GM18951 (cell line): Measurements from ENCODE around the gene FBXW8.

ENCODE experiments used
- POLR2A ChIP-seq: IDR thresholded peaks from 4 replicates; pipeline ENCODE4 v1.6.1; 2011; ENCODE audit warnings: mild to moderate bottlenecking; ENCODE audit not compliant: insufficient read length, insufficient read depth; ENCODE audit errors: extremely low read depth
- in situ Hi-C: fragments of 300-500 bp; cut with MboI; formaldehyde crosslinking; loops from one replicate; pipeline ENCODE4 v1.12.0; 2022; ENCODE audit warnings: low sequenced_read_pairs, mixed read lengths, inconsistent platforms; ENCODE audit not compliant: unreplicated experiment

The FBXW8 gene

DNA sequence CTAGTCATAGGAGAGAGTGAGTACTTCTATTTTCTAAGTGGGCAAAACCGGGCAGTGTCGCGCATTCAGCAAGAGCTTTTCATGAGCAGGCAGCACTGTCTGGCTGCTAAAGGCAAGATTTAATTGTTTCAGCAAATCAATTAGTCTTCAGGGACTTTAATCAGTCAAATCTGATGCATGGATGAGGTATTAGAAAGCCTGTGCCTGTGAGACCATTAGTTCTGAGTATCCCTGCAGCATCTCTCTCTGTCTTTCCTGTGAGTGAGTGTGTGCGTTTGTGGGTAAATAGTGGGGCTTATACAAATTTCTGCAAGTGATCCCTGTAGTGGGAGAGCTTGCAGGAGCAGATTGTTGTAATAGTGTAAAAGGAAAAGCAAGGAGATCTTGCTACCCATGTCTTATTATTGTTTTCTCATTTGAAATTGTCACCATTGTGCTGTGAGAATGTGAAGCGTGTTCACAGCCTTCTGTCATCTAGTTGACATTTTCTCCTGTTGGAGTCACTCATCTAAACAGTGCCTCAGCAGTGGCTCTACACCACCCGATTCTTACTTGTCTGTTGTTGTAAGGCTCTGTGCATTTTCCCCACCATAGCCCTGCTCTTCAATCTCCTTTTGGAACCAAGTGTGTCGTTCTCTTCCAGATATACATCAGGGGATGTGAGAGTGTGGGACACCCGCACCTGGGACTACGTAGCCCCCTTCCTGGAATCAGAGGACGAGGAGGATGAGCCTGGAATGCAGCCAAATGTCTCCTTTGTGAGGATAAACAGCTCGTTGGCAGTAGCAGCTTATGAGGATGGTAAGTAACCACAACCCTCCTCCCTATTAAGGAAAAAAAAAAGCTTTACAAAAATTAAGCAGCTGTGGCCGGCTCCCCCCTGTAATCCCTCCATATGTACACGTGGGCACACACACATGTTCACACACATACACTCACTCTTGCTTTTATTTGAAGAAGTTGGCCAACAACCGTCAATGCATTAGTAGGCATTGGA, 53.6 kb downstream of the FBXW8 start:
- in situ Hi-C loops, result no loop called here
- TF ChIP-seq POLR2A, result no peak

DNA sequence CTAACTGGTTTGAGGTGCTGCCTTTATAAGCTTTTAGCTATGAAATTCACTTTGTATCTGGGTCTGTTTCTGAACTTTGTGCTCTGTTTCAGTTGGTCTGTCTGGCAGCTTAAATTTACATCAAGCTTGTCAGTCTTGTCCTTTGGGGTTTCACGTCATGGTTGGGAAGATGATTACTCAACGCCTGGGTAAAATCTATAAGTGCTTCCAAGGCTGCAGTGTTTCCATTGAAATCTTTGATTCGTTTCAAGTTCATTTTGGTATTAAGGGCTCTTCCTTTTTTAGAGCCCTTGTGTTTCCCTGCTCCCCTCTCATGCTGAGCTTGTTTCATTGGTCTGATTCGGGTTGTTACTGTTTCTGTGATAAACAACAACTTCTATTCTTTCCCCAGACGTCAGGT, 58.2 kb downstream of the FBXW8 start:
- in situ Hi-C loops, result no loop called here
- TF ChIP-seq POLR2A, result no peak

DNA sequence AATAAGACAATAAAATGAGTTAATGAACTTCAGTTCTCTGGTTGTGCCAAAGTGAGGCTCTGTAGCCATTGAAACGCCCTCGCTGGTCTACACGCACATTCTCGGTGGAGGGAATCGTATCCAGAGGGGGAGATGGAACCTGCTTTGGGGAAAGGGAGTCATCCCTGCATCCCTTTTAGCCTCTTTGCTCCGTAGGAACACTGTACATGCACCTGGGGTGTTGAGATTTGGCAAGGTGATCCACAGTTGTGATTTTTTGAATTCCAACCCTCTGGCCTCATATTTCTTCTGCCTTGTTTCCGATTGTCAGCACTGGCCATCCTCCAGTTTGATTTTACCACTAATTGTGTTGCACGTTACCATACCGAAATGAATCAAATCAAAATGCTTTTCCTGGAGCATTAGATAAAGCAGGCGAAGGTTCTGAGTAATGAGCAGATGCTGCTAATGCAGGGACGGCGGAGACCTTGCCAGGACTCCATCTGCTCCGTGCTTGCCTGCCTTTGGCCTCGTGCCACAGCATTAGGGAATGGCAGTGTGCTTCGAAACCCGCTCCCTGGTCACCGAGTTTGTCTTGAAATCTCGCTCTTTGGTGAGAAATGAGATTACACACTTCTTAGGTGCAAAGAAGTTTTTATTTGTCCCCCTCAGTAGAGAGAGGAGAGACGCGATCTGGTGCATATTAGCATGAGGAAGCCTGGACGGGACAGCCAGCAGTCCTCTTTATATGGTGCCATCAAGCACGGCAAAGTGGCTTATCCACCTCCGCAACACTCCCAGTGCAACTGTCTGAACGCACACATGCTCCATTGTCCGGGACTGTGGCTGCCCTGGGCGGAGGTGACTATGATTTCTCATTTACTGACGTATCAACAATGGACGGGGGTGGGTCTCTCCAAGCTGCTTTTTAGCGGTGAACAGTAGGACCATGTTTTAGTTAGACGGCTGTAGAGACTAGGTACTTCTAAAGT, 59.1 kb downstream of the FBXW8 start:
- TF ChIP-seq POLR2A, result no peak
- in situ Hi-C loops, result no loop called here

DNA sequence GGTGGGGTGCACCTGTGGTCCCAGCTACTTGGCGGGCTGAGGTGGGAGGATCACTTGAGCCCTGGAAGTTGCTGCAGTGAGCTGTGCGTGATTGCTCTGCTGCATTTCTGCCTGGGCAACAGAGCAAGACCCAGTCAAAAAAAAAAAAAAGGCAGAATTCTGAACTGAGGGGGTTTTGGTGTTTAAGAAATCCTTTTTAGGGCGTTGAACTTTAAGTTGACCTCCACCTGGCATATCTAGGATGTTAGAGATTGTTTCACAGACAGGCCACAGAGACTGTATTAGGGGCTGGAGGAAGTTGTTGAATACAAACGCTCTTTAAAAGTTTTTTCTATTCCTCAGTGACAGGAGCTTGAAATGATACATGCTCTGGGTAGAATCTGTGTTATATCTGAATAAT, 60.5 kb downstream of the FBXW8 start:
- no peak for TF ChIP-seq POLR2A
- in situ Hi-C loops, result no loop called here

DNA sequence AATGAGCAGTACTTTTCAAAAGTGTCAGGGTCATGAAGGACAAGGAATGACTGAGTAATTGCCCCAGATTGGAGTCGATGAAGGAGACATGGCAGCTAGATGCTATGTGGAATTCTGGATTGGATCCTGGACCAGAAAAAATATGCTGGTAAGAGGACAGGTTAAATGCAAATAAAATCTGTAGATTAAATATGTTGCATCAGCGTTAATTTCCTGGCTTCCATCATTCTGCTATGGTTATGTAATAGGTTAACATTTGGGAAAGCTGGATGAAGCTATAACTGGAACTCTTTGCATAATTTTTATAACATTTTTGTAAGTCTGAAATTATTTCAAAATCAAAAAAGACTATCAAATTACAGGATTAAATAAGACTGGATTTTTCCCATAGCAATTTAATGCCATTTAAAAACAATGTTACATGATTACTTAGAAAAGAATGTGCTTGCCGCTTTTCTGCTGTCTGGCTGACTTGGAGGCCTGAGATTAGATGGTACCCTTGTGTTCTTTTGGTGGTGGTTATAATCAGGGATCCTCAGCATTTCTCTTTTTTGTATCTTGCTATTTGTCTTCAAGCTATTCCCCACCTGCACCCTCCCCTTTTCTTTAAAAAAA, 65.1 kb downstream of the FBXW8 start:
- TF ChIP-seq POLR2A, result no peak
- in situ Hi-C loops, result no loop called here

DNA sequence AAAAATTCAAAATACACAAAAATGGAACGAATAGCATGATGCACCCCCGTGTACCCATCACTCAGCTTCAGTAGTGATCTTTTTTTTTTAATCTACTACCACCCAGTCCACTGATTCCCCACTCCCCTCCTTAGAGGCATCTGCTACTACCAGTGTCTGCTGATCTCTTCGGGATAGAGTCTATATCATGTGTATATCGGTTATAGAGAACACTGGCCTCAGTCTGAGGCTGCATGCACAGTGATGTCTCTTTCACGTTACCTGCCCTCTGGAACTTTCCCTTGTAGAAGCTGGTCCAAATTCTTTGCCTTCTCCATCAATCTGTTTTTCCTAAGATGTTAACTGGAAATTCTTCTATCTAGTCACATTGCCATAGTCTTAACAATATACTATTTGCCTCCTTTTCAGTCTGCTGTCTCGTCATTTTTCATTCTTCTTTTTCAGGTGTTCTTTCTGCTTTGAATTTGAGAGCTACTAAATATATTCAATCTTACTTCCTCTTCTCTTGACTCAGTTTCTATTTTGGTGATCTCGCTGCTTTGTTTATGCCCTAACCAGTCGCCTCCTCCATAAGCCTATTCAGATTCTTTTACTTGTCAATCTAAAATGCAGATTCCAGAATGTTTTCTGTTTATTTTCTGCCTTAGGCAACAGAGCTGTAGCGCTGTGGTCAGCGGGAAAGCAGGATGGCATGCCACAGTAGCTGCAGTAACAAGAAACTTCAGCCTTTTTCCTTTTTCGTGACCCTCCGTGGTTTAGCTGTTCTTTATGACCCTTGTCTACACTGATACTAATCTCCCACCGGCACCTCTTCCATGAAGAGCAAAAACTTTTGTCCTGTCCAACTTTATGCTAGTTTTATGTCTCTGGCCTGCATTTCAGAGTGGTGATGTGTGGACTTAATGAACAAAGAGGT, 67.0 kb downstream of the FBXW8 start:
- no peak for TF ChIP-seq POLR2A
- in situ Hi-C loops, result no loop called here

DNA sequence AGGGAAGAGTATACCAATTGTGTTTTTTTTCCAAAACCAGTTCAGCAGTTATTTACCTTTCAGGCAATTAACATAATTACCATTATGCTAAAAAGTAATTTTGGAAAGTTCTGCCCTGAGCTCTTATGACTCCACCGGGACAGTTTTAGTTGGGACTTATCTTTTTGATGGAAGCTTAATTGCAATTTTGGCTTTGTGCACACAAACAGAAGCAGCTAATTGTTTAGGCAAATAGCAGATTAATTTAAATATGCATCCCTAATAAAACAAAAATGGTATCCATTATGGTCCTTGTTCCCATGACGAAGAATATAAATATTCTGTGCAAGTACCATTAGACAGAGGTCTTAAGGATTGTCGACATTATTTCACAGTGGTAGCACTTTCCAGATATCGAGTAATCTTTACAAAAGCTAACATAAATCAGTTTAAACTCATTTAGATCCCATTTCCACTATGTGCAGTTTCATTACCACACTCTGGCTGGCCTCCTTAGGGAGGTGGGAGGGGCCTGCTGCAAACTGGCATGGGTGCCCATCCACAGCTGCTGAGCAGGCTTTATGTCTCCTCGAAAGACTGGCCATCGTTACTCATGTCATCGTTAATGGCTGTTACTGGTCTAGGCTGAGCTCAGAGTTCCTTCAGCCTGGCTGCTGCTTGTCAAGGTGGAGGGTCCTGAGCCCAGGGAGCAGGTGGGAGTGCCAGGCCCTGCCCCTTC, 68.2 kb downstream of the FBXW8 start:
- in situ Hi-C loops, result no loop called here

DNA sequence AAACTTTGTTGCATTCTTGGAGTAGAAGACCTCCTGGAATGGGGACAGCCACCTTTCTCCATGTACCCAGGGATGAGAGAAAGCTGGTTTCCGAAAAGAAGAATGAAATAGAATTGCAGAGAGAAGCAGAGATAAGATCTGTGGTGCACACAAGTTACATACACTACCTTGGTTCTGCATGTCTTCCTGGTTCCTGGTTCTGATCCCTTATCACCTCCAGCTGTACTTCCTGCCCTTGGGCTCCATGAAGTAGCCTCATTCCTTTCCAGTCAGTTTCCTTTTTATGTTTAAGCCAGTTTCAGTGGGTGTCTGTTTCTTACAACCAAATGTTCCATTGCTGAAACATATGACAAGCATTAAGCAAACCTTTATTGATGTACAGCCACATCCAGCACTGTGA, 69.3 kb downstream of the FBXW8 start:
- in situ Hi-C loops, result no loop called here
- TF ChIP-seq POLR2A, result no peak

More for the DNA sequence above, 68.2 kb downstream of the FBXW8 start:
- TF ChIP-seq POLR2A, result no peak

DNA sequence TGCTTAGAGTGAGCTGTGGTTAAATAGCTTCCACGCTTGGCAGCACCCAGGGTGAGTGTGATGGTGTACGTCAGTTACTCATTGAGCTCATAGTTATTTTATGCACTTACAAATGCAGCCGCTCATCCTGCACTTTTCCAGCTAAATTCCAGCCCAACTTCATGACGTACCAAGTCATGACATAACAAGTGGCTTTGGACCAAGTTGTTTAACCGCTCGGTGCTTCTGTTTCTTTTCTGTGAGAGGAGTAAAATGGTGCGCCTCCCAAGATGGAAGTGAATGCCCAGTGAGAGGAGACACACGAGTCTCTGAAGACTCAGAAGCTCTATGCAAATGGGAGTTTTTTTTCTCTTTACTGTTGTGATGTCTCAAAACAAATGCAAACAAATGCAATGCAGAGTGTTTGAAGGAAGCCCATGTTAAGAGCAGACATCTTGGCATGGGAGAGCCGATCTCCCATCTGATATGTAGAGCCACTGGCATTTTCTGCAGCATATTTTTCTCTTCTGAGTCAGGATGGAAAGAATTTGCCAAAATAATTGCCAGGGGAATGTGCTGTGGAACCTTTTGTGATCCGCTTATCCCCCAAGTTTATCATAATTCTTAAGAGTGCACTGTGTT, 72.2 kb downstream of the FBXW8 start:
- in situ Hi-C loops, result no loop called here
- no peak for TF ChIP-seq POLR2A

DNA sequence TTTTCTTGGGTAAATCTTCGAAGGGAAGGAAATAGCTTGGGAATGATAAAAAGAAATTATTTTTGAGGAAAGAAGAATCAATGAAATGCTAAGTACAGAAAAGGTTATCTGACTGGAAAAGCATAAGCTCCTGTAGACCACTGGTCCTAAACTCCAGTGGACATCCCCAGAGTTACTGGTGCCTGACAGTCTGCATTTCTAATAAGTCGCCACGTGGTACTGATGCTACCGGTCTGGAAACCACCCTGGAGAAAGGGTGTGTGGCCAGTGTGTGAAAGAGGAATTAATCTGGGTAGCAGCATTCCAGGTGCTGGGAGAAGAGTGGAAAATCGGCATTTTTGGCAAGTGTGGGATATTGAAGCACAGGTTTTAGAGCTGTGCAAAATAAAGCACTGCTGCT, 73.3 kb downstream of the FBXW8 start:
- TF ChIP-seq POLR2A, result no peak
- in situ Hi-C loops, result no loop called here

DNA sequence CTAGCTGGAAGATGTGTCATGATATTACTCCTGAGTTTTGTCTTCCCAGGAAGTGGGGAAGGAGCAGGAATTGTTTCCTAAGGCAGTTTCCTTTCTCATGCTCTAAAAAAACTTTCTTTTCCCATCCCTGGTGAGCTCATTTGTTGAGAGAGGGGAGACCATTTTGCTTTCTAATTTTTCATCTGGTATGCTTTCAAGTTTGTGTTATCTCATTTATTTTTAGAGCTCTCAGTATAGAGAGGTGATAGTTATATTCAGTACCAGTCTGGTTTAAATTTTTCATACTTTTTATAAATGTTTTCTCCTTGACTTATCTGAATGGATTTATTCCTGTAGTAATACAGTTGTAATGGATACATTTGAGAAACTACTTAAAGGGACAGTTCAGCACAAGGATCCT, 79.6 kb downstream of the FBXW8 start:
- in situ Hi-C loops, result no loop called here

More for the DNA sequence above, 79.6 kb downstream of the FBXW8 start:
- TF ChIP-seq POLR2A, result no peak
